Esophagus squamous epithelium (tissue), 4 donors: ENCODE data around the gene CPSF4L.

Source experiments
- POLR2A ChIP-seq, 4 donors: fragments of 450-650 bp; IDR thresholded peaks; one replicate each; pipeline ENCODE4 v1.6.1; 2017; ENCODE audit warnings: antibody characterized with exemption in 4 of 4, mild to moderate bottlenecking in 4 of 4, moderate library complexity in 3 of 4
- TF ChIP-seq, protein P1 (sequence below), 6 experiments: fragments of 450-650 bp in 4 of 6; fragments of 200-600 bp in 2 of 6; sonication (generic) in 2 of 6; IDR thresholded peaks; one replicate each; pipeline ENCODE4 v1.5.1; 2016 to 2019; ENCODE audit warnings: antibody characterized with exemption in 6 of 6, mild to moderate bottlenecking in 4 of 6, moderate library complexity in 4 of 6

DNA sequence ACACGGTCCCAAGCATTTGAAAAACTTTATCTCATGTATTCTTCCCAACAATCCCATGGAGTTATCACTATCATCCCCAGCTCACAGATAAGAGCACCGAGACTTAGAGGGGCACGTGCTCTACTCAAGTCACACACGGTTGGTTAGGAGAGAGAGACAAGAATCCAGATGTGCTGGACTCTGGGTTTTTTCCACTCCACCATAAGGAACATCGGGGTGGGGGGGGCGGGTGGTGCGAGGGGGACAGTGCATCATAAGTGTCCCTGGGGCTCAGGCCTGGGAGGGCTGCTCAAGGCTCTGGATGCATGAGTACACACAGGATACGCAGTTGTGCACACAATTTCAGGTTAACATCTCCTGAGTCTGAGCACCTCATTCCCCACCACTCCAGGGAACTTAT, 42.8 kb upstream of the CPSF4L start:
- TF ChIP-seq, protein P1, sequence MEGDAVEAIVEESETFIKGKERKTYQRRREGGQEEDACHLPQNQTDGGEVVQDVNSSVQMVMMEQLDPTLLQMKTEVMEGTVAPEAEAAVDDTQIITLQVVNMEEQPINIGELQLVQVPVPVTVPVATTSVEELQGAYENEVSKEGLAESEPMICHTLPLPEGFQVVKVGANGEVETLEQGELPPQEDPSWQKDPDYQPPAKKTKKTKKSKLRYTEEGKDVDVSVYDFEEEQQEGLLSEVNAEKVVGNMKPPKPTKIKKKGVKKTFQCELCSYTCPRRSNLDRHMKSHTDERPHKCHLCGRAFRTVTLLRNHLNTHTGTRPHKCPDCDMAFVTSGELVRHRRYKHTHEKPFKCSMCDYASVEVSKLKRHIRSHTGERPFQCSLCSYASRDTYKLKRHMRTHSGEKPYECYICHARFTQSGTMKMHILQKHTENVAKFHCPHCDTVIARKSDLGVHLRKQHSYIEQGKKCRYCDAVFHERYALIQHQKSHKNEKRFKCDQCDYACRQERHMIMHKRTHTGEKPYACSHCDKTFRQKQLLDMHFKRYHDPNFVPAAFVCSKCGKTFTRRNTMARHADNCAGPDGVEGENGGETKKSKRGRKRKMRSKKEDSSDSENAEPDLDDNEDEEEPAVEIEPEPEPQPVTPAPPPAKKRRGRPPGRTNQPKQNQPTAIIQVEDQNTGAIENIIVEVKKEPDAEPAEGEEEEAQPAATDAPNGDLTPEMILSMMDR (IDR thresholded peaks at IDR 0.05), result no peak
- no peak for TF ChIP-seq POLR2A (IDR thresholded peaks at IDR 0.05)
